BJ (cell line): ENCODE data around the gene ERMN. TPM values are rescaled to one million over a fixed set of nuclear protein-coding genes. Genes with fewer than 3 reads are reported as not detected.

Experiments used
- CTCF ChIA-PET: fragments of 350-600 bp; formaldehyde crosslinking; extraction: SDS; loops from one replicate; lab custom pipeline; 2021; ENCODE audit warnings: antibody characterized with exemption, inconsistent platforms; lab: Yijun Ruan, JAX
- POLR2A ChIA-PET: fragments of 300-600 bp; sonication (Branson Sonifier 250); formaldehyde crosslinking; extraction: SDS; loops from one replicate; lab custom pipeline; 2021; ENCODE audit warnings: antibody characterized with exemption; lab: Charles Lee
- DNase-seq: peaks from one replicate; pipeline ENCODE4 v3.0.0-alpha.2; 2011; ENCODE audit warnings: low read depth
- H3K27me3 ChIP-seq: 2 replicates; pipeline ENCODE4 v1.6.0; 2011; ENCODE audit warnings: low read length; ENCODE audit not compliant: control insufficient read depth, insufficient read depth
- H3K36me3 ChIP-seq: 2 replicates; pipeline ENCODE4 v1.5.1; 2011; ENCODE audit warnings: low read length; ENCODE audit not compliant: control insufficient read depth, insufficient read depth
- H3K4me3 ChIP-seq: 2 replicates; pipeline ENCODE4 v1.5.1; 2011; ENCODE audit warnings: low read depth, mild to moderate bottlenecking, control low read depth, low read length
- CTCF ChIP-seq: IDR thresholded peaks from 2 replicates; pipeline ENCODE4 v1.5.1; 2011; ENCODE audit warnings: low read depth, mild to moderate bottlenecking, control low read depth, inconsistent platforms, low read length, moderate library complexity; ENCODE audit not compliant: insufficient read depth
- polyA plus RNA-seq: library from polyadenylated mRNA; depleted of rRNA; stranded (reverse); fragments of >200 nt; gene quantifications from 2 replicates; pipeline ENCODE4 v1.2.3, GENCODE V29; 2011

The ERMN gene
- polyA plus RNA-seq, 1 experiment, result not detected

DNA sequence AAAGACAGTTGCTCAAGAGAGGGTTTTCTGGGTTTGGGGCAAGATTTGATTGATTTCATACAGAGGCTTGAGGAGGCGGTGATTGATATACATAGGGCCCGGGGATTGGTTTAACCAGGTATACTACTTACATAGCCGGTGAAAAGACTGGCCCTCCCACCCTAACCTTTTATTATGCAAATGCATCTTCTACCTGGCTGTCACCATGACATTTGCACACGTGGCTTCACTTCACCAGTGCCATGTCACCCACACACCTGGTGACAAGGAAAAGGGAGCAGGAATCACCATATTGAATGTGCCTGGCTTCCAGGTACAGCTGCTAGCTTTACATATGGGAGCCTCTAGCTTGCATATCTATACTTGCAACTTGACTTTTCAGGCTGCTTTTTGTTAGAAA, 9.7 kb downstream of the ERMN start:
- no peaks in the 10 kb centered on the region for H3K27me3 ChIP-seq
- no peaks in the 10 kb centered on the region for H3K36me3 ChIP-seq
- DNase-seq, result no peak
- H3K4me3 ChIP-seq, result no peak overlapping the region
- POLR2A ChIA-PET, result no interaction called here
- TF ChIP-seq CTCF, result no peak
- CTCF ChIA-PET, result interaction anchor here (1.1 to 4.8 kb wide), 3 partner anchors 12 to 20 kb away, joined by 3 to 28 read pairs (median 7); no protein-coding TSS in a partner anchor

GRCh38 chr2:157312866-157313486, 12.6 kb downstream of the ERMN start:
- H3K4me3 ChIP-seq, result no peak overlapping the region
- H3K27me3 ChIP-seq, result no peaks in the 10 kb centered on the region
- H3K36me3 ChIP-seq, result 0 out of 2 replicates have a peak, but pooled peaks cover 1% of the 10 kb centered on the region
- no peak for TF ChIP-seq CTCF
- CTCF ChIA-PET, result interaction anchor here (2.1 kb wide), 1 partner anchor 14 kb away, joined by 8 read pairs; no protein-coding TSS in a partner anchor
- POLR2A ChIA-PET, result no interaction called here
- no peak for DNase-seq

GRCh38 chr2:157311706-157312105, 13.9 kb downstream of the ERMN start:
- POLR2A ChIA-PET, result no interaction called here
- no peak for TF ChIP-seq CTCF
- Histone ChIP-seq H3K27me3 (no peaks in the 10 kb centered on the region), H3K4me3 (no peak overlapping the region), H3K36me3 (0 out of 2 replicates have a peak, but pooled peaks cover 1% of the 10 kb centered on the region)
- DNase-seq, result no peak
- CTCF ChIA-PET, result interaction anchor here (0.8 to 3.2 kb wide), 3 partner anchors 12 to 25 kb away, joined by 3 to 17 read pairs (median 10); partner anchors contain the start of gene ERMN

DNA sequence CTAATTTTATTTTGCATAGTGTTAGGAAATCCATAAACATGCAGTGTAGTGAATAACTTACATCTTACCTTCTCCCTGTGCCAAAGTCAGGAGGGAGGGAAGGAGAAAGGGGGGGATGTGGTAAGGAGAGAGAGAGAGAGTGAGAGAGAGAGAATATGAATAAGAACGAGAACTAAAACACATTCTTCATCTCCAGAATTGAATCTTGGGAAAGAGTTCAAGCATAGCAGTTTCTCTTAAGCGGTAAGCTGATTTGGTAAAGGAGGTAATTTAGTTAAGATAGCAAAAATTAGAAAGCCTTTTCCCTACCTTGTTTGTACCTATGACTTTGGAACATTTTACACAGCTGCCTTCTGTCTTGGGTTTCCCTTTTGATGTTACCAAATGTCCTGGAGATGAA, 15.7 kb downstream of the ERMN start:
- CTCF ChIA-PET, result interaction anchor here (0.7 to 3.2 kb wide), 4 partner anchors 13 to 93 kb away, joined by 3 to 17 read pairs (median 7); partner anchors contain the start of gene ERMN

More for the DNA sequence above, 15.7 kb downstream of the ERMN start:
- TF ChIP-seq CTCF, result no peak
- H3K36me3 ChIP-seq, result 0 out of 2 replicates have a peak, but pooled peaks cover 1% of the 10 kb centered on the region
- H3K27me3 ChIP-seq, result no peaks in the 10 kb centered on the region
- no peak for DNase-seq
- POLR2A ChIA-PET, result no interaction called here
- H3K4me3 ChIP-seq, result no peak overlapping the region
